GM18511 (cell line): ENCODE data around the gene SPRYD3.
A peak's percentile ranks its signal among the peaks of the same experiment; 100 is the strongest.

Source experiments
- ATAC-seq: cut with Tn5 transposase; IDR thresholded peaks from one replicate; pipeline ENCODE4 v1.9.1; 2021; ENCODE audit warnings: mild to moderate bottlenecking, moderate library complexity; ENCODE audit not compliant: unreplicated experiment

SPRYD3 gene

GRCh38 chr12:53082637-53083175 is 3.5 kb upstream of the SPRYD3 start:
- ATAC-seq: no peak

- ATAC-seq: peak; percentile 30
Observed at GRCh38 chr12:53078425-53079225, 565 bp downstream of the SPRYD3 start.

- ATAC-seq: no peak
Observed at GRCh38 chr12:53077030-53077429, 2.2 kb downstream of the SPRYD3 start.

GRCh38 chr12:53076461-53076860 is 2.7 kb downstream of the SPRYD3 start:
- ATAC-seq: no peak

- ATAC-seq: no peak
Observed at GRCh38 chr12:53074999-53075370, 4.2 kb downstream of the SPRYD3 start.

- ATAC-seq: no peak
Observed at GRCh38 chr12:53074283-53074998, 4.7 kb downstream of the SPRYD3 start.

- ATAC-seq: no peak
Observed at GRCh38 chr12:53073881-53074280, 5.3 kb downstream of the SPRYD3 start.

- ATAC-seq: no peak
Observed at GRCh38 chr12:53071591-53072551, 7.3 kb downstream of the SPRYD3 start.

- no peak for ATAC-seq
Observed at GRCh38 chr12:53070877-53071492, 8.2 kb downstream of the SPRYD3 start.

- no peak for ATAC-seq
Observed at GRCh38 chr12:53069621-53070410, 9.4 kb downstream of the SPRYD3 start.

GRCh38 chr12:53068811-53069585 is 10.2 kb downstream of the SPRYD3 start:
- no peak for ATAC-seq

- no peak for ATAC-seq
Observed at GRCh38 chr12:53067993-53068770, 11.0 kb downstream of the SPRYD3 start.

- no peak for ATAC-seq
Observed at GRCh38 chr12:53067074-53067992, 11.9 kb downstream of the SPRYD3 start.

GRCh38 chr12:53065975-53066931 is 12.9 kb downstream of the SPRYD3 start:
- ATAC-seq: no peak

GRCh38 chr12:53065470-53065869 is 13.7 kb downstream of the SPRYD3 start:
- no peak for ATAC-seq
